ENCODE data around the gene SPRR4.

- TF ChIP-seq CTCF (IDR thresholded peaks at IDR 0.05; ENCODE audit: insufficient read depth, low read length, poor library complexity, severe bottlenecking) (no peak), EZH2phosphoT487 (conservative IDR thresholded peaks at IDR 0.05; ENCODE audit: low read length) (no peak)
These were observed 2.2 kb upstream of the SPRR4 start for GRCh38 chr1:152968248-152968647.
